Left lung (tissue), 10 donors: ENCODE results near the gene RCCD1. TPM values are rescaled to one million over a fixed set of nuclear protein-coding genes. Genes with fewer than 3 reads are reported as not detected.

ENCODE experiments used
- ATAC-seq: fragments of 200-7000 bp; cut with Tn5 transposase; one replicate; pipeline ENCODE4 v1.9.1; 2020; ENCODE audit warnings: moderate library complexity
- DNase-seq, 4 donors: peaks; one replicate each; pipeline ENCODE4 v3.0.0-alpha.2; 2013 to 2020
- H3K27ac ChIP-seq, 2 donors: fragments of 200-600 bp; sonication (generic) in 1 of 2; one replicate each; pipeline versions ENCODE4 v1.5.0 to v1.8.0; 2020 to 2021
- H3K27me3 ChIP-seq, 2 donors: fragments of 200-600 bp; sonication (generic) in 1 of 2; one replicate each; pipeline versions ENCODE4 v1.5.0 to v1.8.0; 2020 to 2021
- H3K36me3 ChIP-seq, 2 donors: fragments of 200-600 bp; sonication (generic) in 1 of 2; one replicate each; pipeline versions ENCODE4 v1.5.0 to v1.8.0; 2020 to 2021
- H3K4me1 ChIP-seq, 2 donors: fragments of 200-600 bp; one replicate each; pipeline ENCODE4 v1.8.0; 2021
- H3K4me3 ChIP-seq, 2 donors: fragments of 200-600 bp; sonication (generic) in 1 of 2; one replicate each; pipeline versions ENCODE4 v1.5.0 to v1.8.0; 2020 to 2021; ENCODE audit warnings: mild to moderate bottlenecking in 1 of 2
- H3K9me3 ChIP-seq, 2 donors: fragments of 200-600 bp; sonication (generic) in 1 of 2; one replicate each; pipeline versions ENCODE4 v1.5.0 to v1.8.0; 2020 to 2021
- intact Hi-C, 2 donors: fragments of 100-400 bp; cut with DNase I; formaldehyde crosslinking; loops; one replicate each; pipeline versions ENCODE4 v1.11.2 to v1.14.2; 2022
- polyA plus RNA-seq, 6 donors: library from polyadenylated mRNA; unstranded; fragments of 120-200 nt; gene quantifications; one replicate each; pipeline ENCODE4 v1.2.1, GENCODE V29; 2013; ENCODE audit not compliant: insufficient read length in 6 of 6
- total RNA-seq, 2 donors: library from RNA; stranded (reverse); fragmentation: NEBNext Ultra II Directional; extraction: Animal tissue kit (Norgen Biotek cat#: 25700); gene quantifications; one replicate each; pipeline ENCODE4 v1.2.1, GENCODE V29; 2021
- TF ChIP-seq, protein P1 (sequence below), 2 donors: fragments of 200-600 bp; sonication (generic) in 1 of 2; IDR thresholded peaks; one replicate each; pipeline versions ENCODE4 v1.5.0 to v1.8.0; 2021; ENCODE audit warnings: antibody characterized with exemption in 2 of 2
- donor health status: DM: no; HTN: yes; CAD: no.
- donor health status: DM: no; HTN: no; CAD: no.

RCCD1 gene
- total and polyA plus RNA-seq, 8 donors: 9.8 to 21.2 (median 18.0) TPM

DNA sequence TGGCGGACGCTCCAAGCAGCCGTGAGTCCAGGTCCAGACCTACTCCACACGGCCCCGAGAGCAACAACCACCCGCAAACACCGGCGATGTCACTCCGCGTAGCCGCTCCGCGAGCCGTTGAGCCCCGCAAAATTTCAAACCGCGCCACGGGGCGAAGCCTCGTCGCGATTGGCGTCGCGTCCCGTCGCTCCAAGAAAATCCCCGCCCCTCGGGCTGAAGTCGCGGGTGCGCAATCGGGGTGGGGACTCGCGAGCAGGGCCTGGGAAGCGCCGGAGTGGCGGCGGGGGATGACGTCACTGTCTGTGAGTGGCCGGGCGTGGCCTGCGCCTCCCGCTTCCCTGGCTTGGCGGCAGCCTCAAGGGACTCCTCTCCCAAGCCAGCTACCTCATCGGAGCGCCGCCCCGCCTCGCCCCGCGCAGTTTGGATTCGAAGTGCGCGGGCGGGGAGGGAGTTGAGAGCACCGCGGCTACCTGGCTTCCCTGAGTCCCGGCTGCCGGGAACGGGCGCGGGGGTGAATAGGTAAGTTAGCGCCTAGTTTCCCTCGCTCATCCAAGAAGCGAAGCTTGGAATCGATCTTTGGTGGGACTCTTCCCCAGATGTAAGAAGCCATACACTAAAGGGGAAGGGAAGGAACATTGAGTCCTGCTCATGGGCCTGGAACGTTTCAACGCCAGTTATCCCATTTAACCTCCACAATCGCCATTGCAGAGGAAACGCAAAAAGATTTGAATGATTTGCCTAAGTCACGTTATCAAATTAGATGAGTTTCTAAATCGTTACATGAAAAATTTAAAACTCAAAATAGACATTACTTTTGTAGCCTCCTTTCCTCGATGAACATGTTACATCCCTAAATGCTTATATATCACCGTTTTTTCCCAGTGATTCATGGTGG is 40.0 kb downstream of the RCCD1 start, which contains the start of gene PRC1:
Gene PRC1, minus strand, starts transcription at position 119 of the 895 bp plus-strand sequence. Its CDS starts 118 bp downstream, at position 1.
- DNase-seq: peak; percentile 94 to 100 (median 99)
- intact Hi-C loops: no loop called here
- peak within 1 kb of the TSS; percentile 62 to 83 for H3K27ac ChIP-seq
- no peaks in the 10 kb centered on the region for H3K9me3 ChIP-seq
- TF ChIP-seq, protein P1, sequence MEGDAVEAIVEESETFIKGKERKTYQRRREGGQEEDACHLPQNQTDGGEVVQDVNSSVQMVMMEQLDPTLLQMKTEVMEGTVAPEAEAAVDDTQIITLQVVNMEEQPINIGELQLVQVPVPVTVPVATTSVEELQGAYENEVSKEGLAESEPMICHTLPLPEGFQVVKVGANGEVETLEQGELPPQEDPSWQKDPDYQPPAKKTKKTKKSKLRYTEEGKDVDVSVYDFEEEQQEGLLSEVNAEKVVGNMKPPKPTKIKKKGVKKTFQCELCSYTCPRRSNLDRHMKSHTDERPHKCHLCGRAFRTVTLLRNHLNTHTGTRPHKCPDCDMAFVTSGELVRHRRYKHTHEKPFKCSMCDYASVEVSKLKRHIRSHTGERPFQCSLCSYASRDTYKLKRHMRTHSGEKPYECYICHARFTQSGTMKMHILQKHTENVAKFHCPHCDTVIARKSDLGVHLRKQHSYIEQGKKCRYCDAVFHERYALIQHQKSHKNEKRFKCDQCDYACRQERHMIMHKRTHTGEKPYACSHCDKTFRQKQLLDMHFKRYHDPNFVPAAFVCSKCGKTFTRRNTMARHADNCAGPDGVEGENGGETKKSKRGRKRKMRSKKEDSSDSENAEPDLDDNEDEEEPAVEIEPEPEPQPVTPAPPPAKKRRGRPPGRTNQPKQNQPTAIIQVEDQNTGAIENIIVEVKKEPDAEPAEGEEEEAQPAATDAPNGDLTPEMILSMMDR (IDR thresholded peaks at IDR 0.05): no peak
- peak; percentile 99 for ATAC-seq
- H3K4me3 ChIP-seq: peak within 1 kb of the TSS; percentile 92 to 98
- H3K36me3 ChIP-seq: peaks cover 0 to 23% of the 10 kb centered on the region in 2 donors
- peaks cover 0 to 8% of the 10 kb centered on the region in 2 donors for H3K4me1 ChIP-seq
- no peaks in the 10 kb centered on the region for H3K27me3 ChIP-seq

DNA sequence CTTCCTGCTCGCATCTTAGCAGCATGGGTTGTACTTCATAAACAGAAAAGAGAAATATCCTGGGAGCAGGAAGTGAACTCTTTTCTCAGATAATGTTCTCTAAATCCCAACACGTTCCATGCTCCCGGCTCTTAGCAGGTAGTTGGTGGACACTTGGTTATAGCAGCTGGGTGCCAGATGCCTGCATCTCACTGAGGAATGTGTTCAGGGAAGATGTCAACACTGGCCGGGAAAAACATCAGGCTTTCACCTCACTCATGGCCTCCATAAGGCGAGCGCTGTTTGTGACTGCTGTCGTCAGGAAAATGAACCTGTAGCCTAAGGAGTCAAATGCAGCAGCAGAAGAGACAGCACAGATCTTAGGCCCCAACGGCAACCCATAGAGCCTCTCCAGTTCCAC is 44.1 kb downstream of the RCCD1 start:
- DNase-seq: no peak
- intact Hi-C loops: no loop called here
- Histone ChIP-seq H3K27me3 (no peaks in the 10 kb centered on the region), H3K27ac (no peak overlapping the region), H3K9me3 (no peaks in the 10 kb centered on the region), H3K36me3 (peaks cover 0 to 64% of the 10 kb centered on the region in 2 donors), H3K4me3 (no peak overlapping the region), H3K4me1 (peaks cover 0 to 8% of the 10 kb centered on the region in 2 donors)
- no peak for ATAC-seq
- TF ChIP-seq, protein P1 (IDR thresholded peaks at IDR 0.05): no peak

DNA sequence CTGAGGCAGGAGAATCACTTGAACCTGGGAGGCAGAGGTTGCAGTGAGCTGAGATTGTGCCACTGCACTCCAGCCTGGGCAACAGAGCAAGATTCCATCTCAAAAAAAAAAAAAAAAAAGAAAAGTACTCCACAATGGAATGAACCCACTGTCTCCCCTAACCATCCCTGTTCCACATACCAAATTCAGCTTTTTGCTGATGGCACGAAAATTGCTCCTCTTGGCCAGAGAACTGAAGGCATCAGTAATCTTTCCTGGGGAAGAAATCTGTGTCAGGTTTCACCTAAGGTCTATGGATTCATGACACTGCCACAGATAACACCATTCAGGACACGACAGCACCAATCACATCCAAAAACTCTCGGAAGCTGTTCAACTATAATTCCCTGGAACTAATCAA is 46.5 kb downstream of the RCCD1 start:
- peaks cover 0 to 88% of the 10 kb centered on the region in 2 donors for H3K36me3 ChIP-seq
- TF ChIP-seq, protein P1 (IDR thresholded peaks at IDR 0.05): no peak
- no peak overlapping the region for H3K4me3 ChIP-seq
- no peaks in the 10 kb centered on the region for H3K27me3 ChIP-seq
- H3K9me3 ChIP-seq: no peaks in the 10 kb centered on the region
- DNase-seq (no peak), ATAC-seq (no peak)
- H3K4me1 ChIP-seq: no peaks in the 10 kb centered on the region
- intact Hi-C loops: no loop called here
- no peak overlapping the region for H3K27ac ChIP-seq

GRCh38 chr15:91007266-91007665 is 52.6 kb downstream of the RCCD1 start:
- no peaks in the 10 kb centered on the region for H3K27me3 ChIP-seq
- no peaks in the 10 kb centered on the region for H3K4me1 ChIP-seq
- intact Hi-C loops: no loop called here
- ATAC-seq (no peak), DNase-seq (no peak)
- no peak overlapping the region for H3K27ac ChIP-seq
- H3K36me3 ChIP-seq: peaks cover 0 to 99% of the 10 kb centered on the region in 2 donors
- no peaks in the 10 kb centered on the region for H3K9me3 ChIP-seq
- no peak overlapping the region for H3K4me3 ChIP-seq
- TF ChIP-seq, protein P1 (IDR thresholded peaks at IDR 0.05): no peak

Other genes starting within 250 kb of the RCCD1 start
- 1 to 10 TPM; 3.7 to 4.4 TPM for gene BLM, start 237.5 kb upstream of the RCCD1 start, total RNA-seq
- 10 to 100 TPM in 3 of 6 donors, 1 to 10 TPM in 3; 7.2 to 13.1 (median 10.1) TPM for gene BLM, start 237.5 kb upstream of the RCCD1 start, polyA plus RNA-seq
- gene FURIN, start 86.3 kb upstream of the RCCD1 start, total RNA-seq: 100 to 1,000 TPM; 114 TPM
- 10 to 100 TPM; 43.6 to 77.0 (median 60.9) TPM for gene FURIN, start 86.3 kb upstream of the RCCD1 start, polyA plus RNA-seq
- 10 to 100 TPM; 37.6 to 65.2 TPM for gene FES, start 70.4 kb upstream of the RCCD1 start, total RNA-seq
- gene FES, start 70.4 kb upstream of the RCCD1 start, polyA plus RNA-seq: 10 to 100 TPM; 20.8 to 31.3 (median 25.3) TPM
- gene MAN2A2, start 51.6 kb upstream of the RCCD1 start, total RNA-seq: 10 to 100 TPM; 78.6 to 86.3 TPM
- 10 to 100 TPM; 46.1 to 66.4 (median 58.8) TPM for gene MAN2A2, start 51.6 kb upstream of the RCCD1 start, polyA plus RNA-seq
- gene HDDC3, start 22.3 kb upstream of the RCCD1 start, total RNA-seq: 10 to 100 TPM; 12.4 to 13.5 TPM
- gene HDDC3, start 22.3 kb upstream of the RCCD1 start, polyA plus RNA-seq: 10 to 100 TPM; 10.3 to 15.9 (median 14.0) TPM
- 10 to 100 TPM; 62.3 to 74.4 TPM for gene UNC45A, start 19.6 kb upstream of the RCCD1 start, total RNA-seq
- gene UNC45A, start 19.6 kb upstream of the RCCD1 start, polyA plus RNA-seq: 10 to 100 TPM; 64.0 to 80.4 (median 70.7) TPM
- 10 to 100 TPM; 10.4 to 31.2 TPM for gene PRC1, start 39.7 kb downstream of the RCCD1 start, total RNA-seq
- 100 to 1,000 TPM in 2 of 6 donors, 10 to 100 TPM in 4; 53.2 to 137 (median 77.4) TPM for gene PRC1, start 39.7 kb downstream of the RCCD1 start, polyA plus RNA-seq
- gene VPS33B, start 67.7 kb downstream of the RCCD1 start, total RNA-seq: 10 to 100 TPM; 11.8 to 16.6 TPM
- 10 to 100 TPM; 16.7 to 19.5 (median 18.7) TPM for gene VPS33B, start 67.7 kb downstream of the RCCD1 start, polyA plus RNA-seq
- under 1 TPM; 0.58 to 0.99 TPM for gene SV2B, start 145.4 kb downstream of the RCCD1 start, total RNA-seq
- 1 to 10 TPM; 1.1 to 3.2 (median 1.6) TPM for gene SV2B, start 145.4 kb downstream of the RCCD1 start, polyA plus RNA-seq